ENCODE results near the gene PTPN9.
"Not testable (repeated sequence)": the region's sequence is repeated elsewhere in the genome, so short reads cannot be mapped to it uniquely, and the experiment has no call there.

The PTPN9 gene

GRCh38 chr15:75577401-75578172 lies 1.5 kb downstream of the PTPN9 start:
- no peaks in the 10 kb centered on the region for H3K27me3 ChIP-seq (ENCODE audit: control insufficient read depth, insufficient read depth, low read length)
- peak overlapping the region; percentile 96 for H3K9ac ChIP-seq (ENCODE audit: low read length)
- peak overlapping the region; percentile 87 for H3K4me3 ChIP-seq (ENCODE audit: low read length)
- peaks cover 4% of the 10 kb centered on the region for H3K4me1 ChIP-seq (ENCODE audit: control insufficient read depth, insufficient read depth, low read length)
- H3K9me3 ChIP-seq (ENCODE audit: control insufficient read depth, low read length): no peaks in the 10 kb centered on the region
- H3K36me3 ChIP-seq (ENCODE audit: control insufficient read depth, insufficient read depth, low read length): no peaks in the 10 kb centered on the region

DNA sequence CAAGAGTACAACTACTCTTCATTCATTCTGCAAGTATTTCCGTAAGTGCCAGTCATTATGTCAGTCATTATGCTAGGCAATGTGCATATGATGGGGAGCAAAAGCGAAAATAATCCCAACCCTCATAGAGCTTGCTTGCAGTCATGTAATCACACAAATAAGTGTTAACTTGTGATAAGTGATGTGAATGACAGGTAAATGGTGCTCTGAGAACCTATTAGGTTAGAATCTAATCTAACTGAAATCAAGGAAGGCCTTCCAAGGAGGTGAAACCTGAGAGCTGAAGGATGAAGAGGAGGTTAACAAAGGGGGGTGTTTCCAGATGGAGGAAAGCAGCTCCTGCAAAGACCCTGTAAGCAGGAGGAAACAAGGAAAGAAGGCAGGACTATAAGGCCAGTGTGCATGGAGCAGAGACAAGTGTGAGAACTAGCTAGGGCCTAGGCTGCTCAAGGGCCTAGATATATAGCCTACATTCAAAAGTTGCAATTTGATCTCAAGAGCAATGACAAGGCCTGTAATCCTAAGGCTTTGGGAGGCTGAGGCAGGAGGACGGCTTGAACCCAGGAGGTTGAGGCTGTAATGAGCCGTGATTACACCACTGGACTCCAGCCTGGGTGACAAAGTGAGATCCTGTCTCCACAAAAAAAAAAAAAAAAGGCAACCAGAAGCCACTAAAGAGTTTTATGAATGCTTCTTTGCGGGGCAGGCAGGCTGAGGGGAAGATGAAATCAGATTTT lies 5.3 kb downstream of the PTPN9 start:
- Histone ChIP-seq H3K36me3 (ENCODE audit: control insufficient read depth, insufficient read depth, low read length) (no peaks in the 10 kb centered on the region), H3K4me3 (ENCODE audit: low read length) (no peak overlapping the region), H3K27me3 (ENCODE audit: control insufficient read depth, insufficient read depth, low read length) (no peaks in the 10 kb centered on the region), H3K9ac (ENCODE audit: low read length) (no peak overlapping the region), H3K9me3 (ENCODE audit: control insufficient read depth, low read length) (no peaks in the 10 kb centered on the region), H3K4me1 (ENCODE audit: control insufficient read depth, insufficient read depth, low read length) (no peaks in the 10 kb centered on the region)

DNA sequence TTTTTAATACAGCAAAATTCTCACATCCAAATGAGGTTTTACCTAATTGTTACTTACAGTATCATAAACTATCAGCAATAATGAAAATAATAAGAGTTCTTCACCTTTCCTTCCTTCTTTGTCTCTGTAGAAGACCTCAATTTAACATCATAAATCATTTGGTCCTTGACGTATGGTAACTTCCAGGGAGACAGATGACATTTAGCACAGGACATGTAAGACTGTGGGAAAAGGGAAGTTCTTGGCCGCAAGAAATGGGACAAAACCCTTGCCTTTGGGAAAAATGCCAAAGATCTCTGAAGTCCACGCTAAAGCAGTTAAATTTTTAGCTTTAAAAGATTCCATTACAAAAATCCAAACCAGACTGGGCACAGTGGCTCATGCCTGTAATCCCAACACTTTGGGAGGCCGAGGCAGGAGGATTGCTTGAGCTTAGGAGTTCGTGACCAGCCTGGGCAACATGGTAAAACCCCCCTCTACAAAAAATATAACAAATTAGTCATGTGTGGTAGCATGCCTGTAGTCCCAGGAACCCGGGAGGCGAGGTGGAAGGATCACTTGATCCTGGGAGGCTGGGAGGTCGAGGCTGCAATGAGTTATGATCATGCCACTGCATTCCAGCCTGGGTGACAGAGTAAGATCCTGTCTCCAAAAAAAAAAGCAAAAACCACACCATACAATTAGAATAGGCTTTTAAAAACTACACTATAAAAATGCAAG lies 8.8 kb downstream of the PTPN9 start:
- no peaks in the 10 kb centered on the region for H3K36me3 ChIP-seq (ENCODE audit: control insufficient read depth, insufficient read depth, low read length)
- H3K9ac ChIP-seq (ENCODE audit: low read length): no peak overlapping the region
- H3K4me3 ChIP-seq (ENCODE audit: low read length): no peak overlapping the region
- no peaks in the 10 kb centered on the region for H3K9me3 ChIP-seq (ENCODE audit: control insufficient read depth, low read length)
- no peaks in the 10 kb centered on the region for H3K4me1 ChIP-seq (ENCODE audit: control insufficient read depth, insufficient read depth, low read length)
- no peaks in the 10 kb centered on the region for H3K27me3 ChIP-seq (ENCODE audit: control insufficient read depth, insufficient read depth, low read length)

- Histone ChIP-seq H3K9me3 (ENCODE audit: control insufficient read depth, low read length) (no peaks in the 10 kb centered on the region), H3K36me3 (ENCODE audit: control insufficient read depth, insufficient read depth, low read length) (no peaks in the 10 kb centered on the region), H3K4me1 (ENCODE audit: control insufficient read depth, insufficient read depth, low read length) (peaks cover 3% of the 10 kb centered on the region), H3K27me3 (ENCODE audit: control insufficient read depth, insufficient read depth, low read length) (no peaks in the 10 kb centered on the region), H3K9ac (ENCODE audit: low read length) (no peak overlapping the region), H3K4me3 (ENCODE audit: low read length) (no peak overlapping the region)
Measured at GRCh38 chr15:75565062-75565970, 13.8 kb downstream of the PTPN9 start.

- H3K9me3 ChIP-seq (ENCODE audit: control insufficient read depth, low read length): no peaks in the 10 kb centered on the region
- no peaks in the 10 kb centered on the region for H3K27me3 ChIP-seq (ENCODE audit: control insufficient read depth, insufficient read depth, low read length)
- H3K36me3 ChIP-seq (ENCODE audit: control insufficient read depth, insufficient read depth, low read length): no peaks in the 10 kb centered on the region
- H3K4me1 ChIP-seq (ENCODE audit: control insufficient read depth, insufficient read depth, low read length): peaks cover 3% of the 10 kb centered on the region
- no peak overlapping the region for H3K9ac ChIP-seq (ENCODE audit: low read length)
- H3K4me3 ChIP-seq (ENCODE audit: low read length): no peak overlapping the region
Measured at GRCh38 chr15:75561888-75562287, 17.2 kb downstream of the PTPN9 start.

GRCh38 chr15:75559360-75559759 lies 19.8 kb downstream of the PTPN9 start:
- not testable (repeated sequence) for H3K27me3 ChIP-seq (ENCODE audit: control insufficient read depth, insufficient read depth, low read length); H3K4me3 ChIP-seq (ENCODE audit: low read length); H3K9ac ChIP-seq (ENCODE audit: low read length); H3K36me3 ChIP-seq (ENCODE audit: control insufficient read depth, insufficient read depth, low read length); H3K9me3 ChIP-seq (ENCODE audit: control insufficient read depth, low read length); H3K4me1 ChIP-seq (ENCODE audit: control insufficient read depth, insufficient read depth, low read length)

- H3K9me3 ChIP-seq (ENCODE audit: control insufficient read depth, low read length); H3K36me3 ChIP-seq (ENCODE audit: control insufficient read depth, insufficient read depth, low read length); H3K4me1 ChIP-seq (ENCODE audit: control insufficient read depth, insufficient read depth, low read length); H3K4me3 ChIP-seq (ENCODE audit: low read length); H3K27me3 ChIP-seq (ENCODE audit: control insufficient read depth, insufficient read depth, low read length); H3K9ac ChIP-seq (ENCODE audit: low read length): not testable (repeated sequence)
Measured at GRCh38 chr15:75558955-75559354, 20.2 kb downstream of the PTPN9 start.

DNA sequence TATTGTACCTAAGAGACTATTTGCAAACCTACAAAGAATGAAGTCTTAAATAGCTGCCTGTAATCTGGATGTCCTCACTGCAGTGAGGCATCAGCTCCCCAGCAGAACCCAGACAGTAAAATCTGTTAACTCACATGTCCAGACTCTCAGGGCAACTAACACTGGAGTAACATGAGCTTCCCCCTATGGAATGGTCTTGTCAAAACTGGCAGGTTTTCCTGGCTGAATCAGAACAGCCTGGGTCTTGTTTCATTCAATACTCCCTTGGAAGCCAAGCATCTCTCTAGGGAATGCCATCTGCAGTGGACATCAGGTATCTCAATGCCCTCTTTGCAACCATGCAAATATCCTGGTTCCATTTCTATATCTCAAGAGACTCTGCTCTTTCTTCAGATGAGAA lies 24.4 kb downstream of the PTPN9 start:
- Histone ChIP-seq H3K9me3 (ENCODE audit: control insufficient read depth, low read length) (no peaks in the 10 kb centered on the region), H3K36me3 (ENCODE audit: control insufficient read depth, insufficient read depth, low read length) (no peaks in the 10 kb centered on the region), H3K27me3 (ENCODE audit: control insufficient read depth, insufficient read depth, low read length) (no peaks in the 10 kb centered on the region), H3K4me1 (ENCODE audit: control insufficient read depth, insufficient read depth, low read length) (no peaks in the 10 kb centered on the region), H3K9ac (ENCODE audit: low read length) (no peak overlapping the region), H3K4me3 (ENCODE audit: low read length) (no peak overlapping the region)

GRCh38 chr15:75553659-75554058 lies 25.5 kb downstream of the PTPN9 start:
- Histone ChIP-seq H3K9me3 (ENCODE audit: control insufficient read depth, low read length) (no peaks in the 10 kb centered on the region), H3K9ac (ENCODE audit: low read length) (no peak overlapping the region), H3K36me3 (ENCODE audit: control insufficient read depth, insufficient read depth, low read length) (no peaks in the 10 kb centered on the region), H3K4me1 (ENCODE audit: control insufficient read depth, insufficient read depth, low read length) (no peaks in the 10 kb centered on the region), H3K27me3 (ENCODE audit: control insufficient read depth, insufficient read depth, low read length) (no peaks in the 10 kb centered on the region), H3K4me3 (ENCODE audit: low read length) (no peak overlapping the region)

DNA sequence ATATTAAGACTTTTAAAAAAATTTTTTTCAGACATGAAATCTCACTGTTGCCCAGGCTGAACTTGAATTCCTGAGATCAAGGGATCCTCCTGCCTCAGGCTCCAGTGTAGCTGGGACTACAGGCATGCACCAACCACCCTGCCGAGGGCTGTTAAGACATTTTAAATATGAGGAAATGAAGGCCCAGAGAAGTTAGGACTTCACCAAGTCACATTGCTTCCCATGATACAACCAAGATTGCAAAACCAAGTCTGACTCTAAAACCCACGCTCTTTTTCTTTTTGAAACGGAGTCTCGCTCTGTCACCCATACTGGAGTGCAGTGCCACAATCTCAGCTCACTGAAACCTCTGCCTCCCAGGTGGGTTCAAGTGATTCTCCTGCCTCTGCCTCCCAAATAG lies 28.0 kb downstream of the PTPN9 start:
- Histone ChIP-seq H3K4me1 (ENCODE audit: control insufficient read depth, insufficient read depth, low read length) (no peaks in the 10 kb centered on the region), H3K36me3 (ENCODE audit: control insufficient read depth, insufficient read depth, low read length) (no peaks in the 10 kb centered on the region), H3K9me3 (ENCODE audit: control insufficient read depth, low read length) (no peaks in the 10 kb centered on the region), H3K9ac (ENCODE audit: low read length) (no peak overlapping the region), H3K4me3 (ENCODE audit: low read length) (no peak overlapping the region), H3K27me3 (ENCODE audit: control insufficient read depth, insufficient read depth, low read length) (no peaks in the 10 kb centered on the region)

GRCh38 chr15:75545064-75545463 lies 34.1 kb downstream of the PTPN9 start:
- Histone ChIP-seq H3K4me3 (ENCODE audit: low read length) (no peak overlapping the region), H3K9me3 (ENCODE audit: control insufficient read depth, low read length) (no peaks in the 10 kb centered on the region), H3K9ac (ENCODE audit: low read length) (no peak overlapping the region), H3K4me1 (ENCODE audit: control insufficient read depth, insufficient read depth, low read length) (peaks cover 13% of the 10 kb centered on the region), H3K36me3 (ENCODE audit: control insufficient read depth, insufficient read depth, low read length) (no peaks in the 10 kb centered on the region), H3K27me3 (ENCODE audit: control insufficient read depth, insufficient read depth, low read length) (no peaks in the 10 kb centered on the region)

Measured in mucosa of stomach (tissue), 1 donor.